ENCODE results near the gene PAQR4. TPM values are rescaled to one million over a fixed set of nuclear protein-coding genes. Genes with fewer than 3 reads are reported as not detected.
A peak's percentile ranks its signal among the peaks of the same experiment; 100 is the strongest.

Gene PAQR4
- polyA plus RNA-seq, 1 experiment = 4.4 TPM

DNA sequence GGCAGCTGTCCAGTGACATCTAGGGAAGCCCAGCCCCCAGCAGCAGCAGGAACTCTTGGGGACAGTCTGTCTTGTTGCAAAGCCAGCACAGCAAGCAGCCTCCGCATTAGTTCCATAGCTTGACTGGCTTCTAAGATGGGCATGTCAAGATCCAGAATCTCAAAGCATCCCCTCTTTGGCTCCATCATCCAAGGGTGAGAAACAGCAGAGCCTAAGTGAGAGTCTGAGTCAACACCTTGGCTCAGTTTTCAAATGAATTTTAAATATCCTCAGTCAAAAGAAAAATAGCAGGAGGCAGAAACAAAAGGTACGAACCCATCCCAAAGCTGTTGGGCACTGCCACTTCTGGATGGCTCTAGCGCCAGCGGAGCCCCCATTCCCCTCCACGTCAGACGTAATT is 45.8 kb downstream of the PAQR4 start:
- peaks cover 5% of the 10 kb centered on the region for H3K27me3 ChIP-seq (ENCODE audit: control insufficient read depth, insufficient read depth, low read length)
- TF ChIP-seq, protein P1, sequence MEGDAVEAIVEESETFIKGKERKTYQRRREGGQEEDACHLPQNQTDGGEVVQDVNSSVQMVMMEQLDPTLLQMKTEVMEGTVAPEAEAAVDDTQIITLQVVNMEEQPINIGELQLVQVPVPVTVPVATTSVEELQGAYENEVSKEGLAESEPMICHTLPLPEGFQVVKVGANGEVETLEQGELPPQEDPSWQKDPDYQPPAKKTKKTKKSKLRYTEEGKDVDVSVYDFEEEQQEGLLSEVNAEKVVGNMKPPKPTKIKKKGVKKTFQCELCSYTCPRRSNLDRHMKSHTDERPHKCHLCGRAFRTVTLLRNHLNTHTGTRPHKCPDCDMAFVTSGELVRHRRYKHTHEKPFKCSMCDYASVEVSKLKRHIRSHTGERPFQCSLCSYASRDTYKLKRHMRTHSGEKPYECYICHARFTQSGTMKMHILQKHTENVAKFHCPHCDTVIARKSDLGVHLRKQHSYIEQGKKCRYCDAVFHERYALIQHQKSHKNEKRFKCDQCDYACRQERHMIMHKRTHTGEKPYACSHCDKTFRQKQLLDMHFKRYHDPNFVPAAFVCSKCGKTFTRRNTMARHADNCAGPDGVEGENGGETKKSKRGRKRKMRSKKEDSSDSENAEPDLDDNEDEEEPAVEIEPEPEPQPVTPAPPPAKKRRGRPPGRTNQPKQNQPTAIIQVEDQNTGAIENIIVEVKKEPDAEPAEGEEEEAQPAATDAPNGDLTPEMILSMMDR (IDR thresholded peaks at IDR 0.05; ENCODE audit: insufficient read depth, low read depth, low read length) = no peak
- POLR2A ChIA-PET = no interaction called here
- H3K4me3 ChIP-seq (ENCODE audit: low read depth, low read length) = no peak overlapping the region
- CTCF ChIA-PET = interaction anchor here (0.7 to 1.8 kb wide), 3 partner anchors 13 to 26 kb away, joined by 3 to 6 read pairs (median 3); no protein-coding TSS in a partner anchor
- no peak for DNase-seq (ENCODE audit: low read depth)
- no peaks in the 10 kb centered on the region for H3K36me3 ChIP-seq (ENCODE audit: control insufficient read depth, insufficient read depth, low read length)

DNA sequence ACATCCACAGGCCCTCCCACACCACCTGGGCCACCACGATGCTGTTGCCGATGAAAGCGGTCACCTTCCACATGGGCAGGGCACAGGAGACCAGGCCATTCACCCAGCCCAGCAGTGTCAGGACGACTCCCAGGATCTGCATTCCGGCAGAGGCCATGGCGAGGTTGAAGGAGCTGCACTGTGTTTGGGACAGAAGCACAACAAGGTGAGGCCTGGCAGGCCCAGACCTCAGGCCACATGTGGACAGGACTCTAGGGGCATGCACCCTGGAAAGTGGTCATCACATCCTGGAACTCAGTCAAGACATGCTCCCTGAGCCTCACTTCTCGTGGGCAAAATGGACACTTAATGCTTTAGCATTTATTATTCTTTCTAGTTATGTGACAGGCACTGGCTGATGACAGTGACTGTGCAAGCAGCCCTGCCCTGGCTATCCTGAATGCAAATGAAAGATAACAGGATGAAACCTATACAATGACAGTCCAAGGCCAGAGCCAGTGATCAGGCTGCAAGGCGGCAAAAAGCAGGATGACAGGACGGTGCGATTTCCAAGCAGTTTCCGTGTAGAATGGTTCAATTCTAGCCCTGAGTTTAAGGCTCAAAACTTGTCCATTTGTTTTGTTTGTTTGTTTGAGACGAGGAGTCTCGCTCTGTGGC is 46.8 kb downstream of the PAQR4 start:
- Histone ChIP-seq H3K36me3 (ENCODE audit: control insufficient read depth, insufficient read depth, low read length) (no peaks in the 10 kb centered on the region), H3K27me3 (ENCODE audit: control insufficient read depth, insufficient read depth, low read length) (peaks cover 5% of the 10 kb centered on the region), H3K4me3 (ENCODE audit: low read depth, low read length) (no peak overlapping the region)
- DNase-seq (ENCODE audit: low read depth) = no peak
- ChIA-PET CTCF (interaction anchor here (1.4 kb wide), 1 partner anchor 12 kb away, joined by 3 read pairs; no protein-coding TSS in a partner anchor), POLR2A (no interaction called here)
- TF ChIP-seq, protein P1 (IDR thresholded peaks at IDR 0.05; ENCODE audit: insufficient read depth, low read depth, low read length) = no peak

DNA sequence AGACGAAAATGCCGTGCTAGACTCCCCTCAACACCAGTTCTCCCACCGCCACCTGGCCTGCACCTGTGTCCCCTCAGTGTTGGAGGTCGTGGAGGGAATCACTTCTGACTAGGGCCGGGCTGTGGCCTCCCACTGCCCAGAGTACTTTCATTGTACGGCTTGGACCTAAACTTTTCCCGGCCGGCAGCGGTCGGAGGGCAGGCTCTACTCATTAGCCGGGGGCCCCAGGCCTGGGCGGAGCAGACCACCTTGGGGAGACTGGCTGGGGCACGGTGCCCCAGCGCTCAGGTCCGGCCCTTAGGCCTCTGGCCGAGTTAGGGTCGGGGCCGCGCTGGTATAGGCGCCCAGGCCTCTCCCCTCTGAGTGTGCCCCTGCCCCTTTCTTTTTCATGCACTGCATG is 48.2 kb downstream of the PAQR4 start:
- no peak for DNase-seq (ENCODE audit: low read depth)
- POLR2A ChIA-PET = no interaction called here
- Histone ChIP-seq H3K27me3 (ENCODE audit: control insufficient read depth, insufficient read depth, low read length) (peaks cover 1% of the 10 kb centered on the region; the same call in 1 of the 2 replicates), H3K36me3 (ENCODE audit: control insufficient read depth, insufficient read depth, low read length) (peaks cover 8% of the 10 kb centered on the region), H3K4me3 (ENCODE audit: low read depth, low read length) (no peak overlapping the region)
- CTCF ChIA-PET = no interaction called here
- TF ChIP-seq, protein P1 (IDR thresholded peaks at IDR 0.05; ENCODE audit: insufficient read depth, low read depth, low read length) = no peak

DNA sequence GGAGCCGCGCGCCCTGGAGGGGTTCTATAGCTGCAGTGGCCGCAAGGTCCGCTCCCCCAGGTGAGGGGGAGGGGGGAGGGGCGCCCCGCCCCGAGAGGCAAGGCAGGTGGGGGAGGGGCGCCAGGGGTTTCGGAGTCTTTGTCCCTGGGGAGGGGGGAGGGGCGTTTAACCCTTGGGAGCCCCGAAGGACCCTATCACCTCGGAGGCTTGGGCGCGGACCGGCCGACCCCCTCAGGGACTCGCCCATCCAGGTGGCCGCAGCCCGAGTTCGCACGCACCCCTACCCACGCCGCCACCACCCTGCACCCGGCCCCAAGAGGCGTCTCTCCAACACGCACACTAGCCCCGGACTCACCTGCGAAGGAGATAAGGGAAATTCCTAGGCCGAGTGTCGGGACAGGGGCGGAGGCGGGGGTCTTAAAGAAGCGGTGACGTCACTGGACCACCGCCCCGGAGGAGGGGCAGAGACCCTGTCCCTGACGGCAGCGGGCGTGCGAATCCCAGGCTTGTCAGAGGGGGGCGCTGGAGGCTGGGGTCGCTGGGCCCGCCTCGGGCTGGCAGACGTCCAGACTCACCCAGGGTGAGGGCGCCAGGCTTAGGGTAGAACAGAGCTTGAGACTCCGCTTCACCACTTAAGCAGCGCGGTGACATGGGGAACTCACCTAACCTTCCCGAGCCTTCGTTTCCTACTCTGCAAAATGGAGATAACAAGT is 48.8 kb downstream of the PAQR4 start, which contains the start of gene CLDN6:
Gene CLDN6 (minus strand): TSS at position 390 of the 713 bp plus-strand sequence. CDS start 2,162 bp downstream, outside the sequence.
- ChIA-PET POLR2A (no interaction called here), CTCF (interaction anchor here (1.2 to 6.3 kb wide), 3 partner anchors 8 to 18 kb away, joined by 4 to 78 read pairs (median 4); no protein-coding TSS in a partner anchor)
- Histone ChIP-seq H3K4me3 (ENCODE audit: low read depth, low read length) (no peak within 1 kb of the TSS), H3K27me3 (ENCODE audit: control insufficient read depth, insufficient read depth, low read length) (no peaks in the 10 kb centered on the region; the same call in 1 of the 2 replicates), H3K36me3 (ENCODE audit: control insufficient read depth, insufficient read depth, low read length) (peaks cover 11% of the 10 kb centered on the region)
- DNase-seq (ENCODE audit: low read depth) = no peak
- TF ChIP-seq, protein P1 (IDR thresholded peaks at IDR 0.05; ENCODE audit: insufficient read depth, low read depth, low read length) = 0 out of 2 replicates have a peak, but pooled peaks have one; percentile 8

Measured in BJ (cell line).